Astrocyte (in vitro differentiated cells and primary cell): ENCODE results near the gene CREB3L1. TPM values are rescaled to one million over a fixed set of nuclear protein-coding genes. Genes with fewer than 3 reads are reported as not detected.
A peak's percentile ranks its signal among the peaks of the same experiment; 100 is the strongest.

Source experiments
- DNase-seq: peaks from one replicate; pipeline ENCODE4 v3.0.0-alpha.2; 2010; ENCODE audit warnings: low read depth
- FAIRE-seq: peaks from 2 replicates; lab custom pipeline; 2011; peaks lifted over from hg19 to GRCh38; lab: Jason Lieb, UNC
- H2AFZ ChIP-seq: 2 replicates; pipeline ENCODE4 v1.6.0; 2012; ENCODE audit warnings: low read depth, low read length, inconsistent platforms
- H3K27ac ChIP-seq: 2 replicates; pipeline ENCODE4 v1.5.1; 2011; ENCODE audit warnings: low read depth, low read length, inconsistent platforms
- H3K27me3 ChIP-seq: 2 replicates; pipeline ENCODE4 v1.6.0; 2011; ENCODE audit warnings: low read length, inconsistent platforms; ENCODE audit not compliant: insufficient read depth
- H3K36me3 ChIP-seq: 2 replicates; pipeline ENCODE4 v1.5.1; 2011; ENCODE audit warnings: low read length, inconsistent platforms; ENCODE audit not compliant: insufficient read depth
- H3K4me1 ChIP-seq: 2 replicates; pipeline ENCODE4 v1.5.1; 2011; ENCODE audit warnings: low read length, inconsistent platforms; ENCODE audit not compliant: insufficient read depth
- H3K4me2 ChIP-seq: 2 replicates; pipeline ENCODE4 v1.6.0; 2012; ENCODE audit warnings: low read length, inconsistent platforms
- H3K4me3 ChIP-seq: 2 replicates; pipeline ENCODE4 v1.5.1; 2011; ENCODE audit warnings: low read depth, mild to moderate bottlenecking, low read length, inconsistent platforms; ENCODE audit not compliant: insufficient read depth
- H3K79me2 ChIP-seq: 2 replicates; pipeline ENCODE4 v1.6.0; 2012; ENCODE audit warnings: mild to moderate bottlenecking, low read length, inconsistent platforms; ENCODE audit not compliant: insufficient read depth
- H3K9ac ChIP-seq: 2 replicates; pipeline ENCODE4 v1.6.0; 2012; ENCODE audit warnings: mild to moderate bottlenecking, low read length, inconsistent platforms
- H3K9me3 ChIP-seq: 2 replicates; pipeline ENCODE4 v1.5.1; 2012; ENCODE audit warnings: low read depth, mild to moderate bottlenecking, low read length, inconsistent platforms; ENCODE audit not compliant: insufficient read depth
- H4K20me1 ChIP-seq: 2 replicates; pipeline ENCODE4 v1.6.0; 2012; ENCODE audit warnings: low read length, inconsistent platforms; ENCODE audit not compliant: insufficient read depth
- H3K27ac Mint-ChIP-seq: one replicate; pipeline ENCODE4 v1.8.0; 2021; ENCODE audit warnings: mild to moderate bottlenecking, mixed read lengths; ENCODE audit not compliant: unreplicated experiment
- H3K27me3 Mint-ChIP-seq: one replicate; pipeline ENCODE4 v1.8.0; 2021; ENCODE audit warnings: low read depth, mixed read lengths; ENCODE audit not compliant: unreplicated experiment
- H3K36me3 Mint-ChIP-seq: one replicate; pipeline ENCODE4 v1.8.0; 2021; ENCODE audit warnings: low read depth, mixed read lengths; ENCODE audit not compliant: unreplicated experiment
- H3K4me1 Mint-ChIP-seq: one replicate; pipeline ENCODE4 v1.8.0; 2021; ENCODE audit warnings: low read depth, mixed read lengths; ENCODE audit not compliant: unreplicated experiment
- H3K4me3 Mint-ChIP-seq: one replicate; pipeline ENCODE4 v1.8.0; 2021; ENCODE audit warnings: mild to moderate bottlenecking, moderate library complexity, mixed read lengths; ENCODE audit not compliant: unreplicated experiment
- H3K9me3 Mint-ChIP-seq: one replicate; pipeline ENCODE4 v1.8.0; 2021; ENCODE audit warnings: mild to moderate bottlenecking, mixed read lengths; ENCODE audit not compliant: unreplicated experiment
- EZH2 ChIP-seq: IDR thresholded peaks from 2 replicates; pipeline ENCODE4 v1.6.1; 2012; ENCODE audit warnings: mild to moderate bottlenecking, low read length, inconsistent platforms; ENCODE audit not compliant: insufficient read depth
- total RNA-seq: library from RNA; stranded (reverse); gene quantifications from 2 replicates; pipeline ENCODE4 v1.2.1, GENCODE V29; 2021
- TF ChIP-seq, protein P1 (sequence below): IDR thresholded peaks from 2 replicates; pipeline ENCODE4 v1.5.1; 2011; ENCODE audit warnings: low read depth, mild to moderate bottlenecking, inconsistent platforms, low read length, moderate library complexity; ENCODE audit not compliant: insufficient read depth

Gene CREB3L1
- total RNA-seq, 1 donor from 2014 or later: 324 TPM

DNA sequence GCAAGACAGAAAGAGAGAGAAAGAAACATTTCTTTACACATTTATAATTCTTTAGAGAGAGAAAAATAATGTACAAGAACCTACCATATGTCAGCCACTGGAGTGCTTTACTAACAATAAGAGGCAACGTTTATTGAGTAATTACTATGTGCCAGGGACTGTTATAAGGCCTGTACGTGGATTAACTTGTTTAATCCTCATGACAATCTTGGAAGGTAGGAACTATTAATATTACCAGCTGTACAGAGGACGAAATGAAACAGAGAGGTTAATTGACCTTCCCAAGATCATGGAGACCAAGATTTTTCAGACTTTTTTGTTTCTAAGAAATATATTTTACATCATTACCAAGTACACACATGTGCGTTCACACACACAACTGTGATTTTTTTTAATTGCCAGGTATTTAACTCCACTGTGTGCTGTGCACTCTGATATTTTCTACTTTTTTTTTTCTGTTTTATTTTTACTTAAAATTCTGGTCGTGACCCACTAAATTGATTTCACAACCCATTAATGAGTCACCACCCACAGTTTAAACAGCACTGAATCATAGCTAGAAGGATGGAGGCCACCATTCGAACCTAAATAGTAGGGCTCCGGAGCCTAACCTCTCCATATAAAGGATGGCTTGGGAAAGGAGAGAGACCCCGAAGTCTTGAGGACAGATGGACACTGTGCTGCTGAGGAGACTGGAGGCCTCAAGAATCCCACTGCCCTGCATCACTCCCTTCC, 21.4 kb downstream of the CREB3L1 start:
- Mint-ChIP-seq H3K36me3 (peaks cover 11% of the 10 kb centered on the region), H3K4me3 (peak overlapping the region; percentile 60), H3K27ac (peak overlapping the region; percentile 91), H3K27me3 (no peaks in the 10 kb centered on the region), H3K4me1 (peaks cover 47% of the 10 kb centered on the region), H3K9me3 (no peaks in the 10 kb centered on the region)
- Histone ChIP-seq H3K9me3 (no peaks in the 10 kb centered on the region), H3K36me3 (peaks cover 4% of the 10 kb centered on the region), H3K9ac (peak overlapping the region; percentile 57), H3K4me2 (peak overlapping the region; percentile 71), H4K20me1 (peaks cover 20% of the 10 kb centered on the region), H3K4me3 (peak overlapping the region; percentile 30), H3K27ac (peak overlapping the region; percentile 100), H3K27me3 (no peaks in the 10 kb centered on the region), H3K79me2 (peaks cover 59% of the 10 kb centered on the region), H2AFZ (no peak overlapping the region), H3K4me1 (peaks cover 60% of the 10 kb centered on the region)
- DNase-seq (peak; percentile 80), FAIRE-seq (no peak)
- TF ChIP-seq, protein P1, sequence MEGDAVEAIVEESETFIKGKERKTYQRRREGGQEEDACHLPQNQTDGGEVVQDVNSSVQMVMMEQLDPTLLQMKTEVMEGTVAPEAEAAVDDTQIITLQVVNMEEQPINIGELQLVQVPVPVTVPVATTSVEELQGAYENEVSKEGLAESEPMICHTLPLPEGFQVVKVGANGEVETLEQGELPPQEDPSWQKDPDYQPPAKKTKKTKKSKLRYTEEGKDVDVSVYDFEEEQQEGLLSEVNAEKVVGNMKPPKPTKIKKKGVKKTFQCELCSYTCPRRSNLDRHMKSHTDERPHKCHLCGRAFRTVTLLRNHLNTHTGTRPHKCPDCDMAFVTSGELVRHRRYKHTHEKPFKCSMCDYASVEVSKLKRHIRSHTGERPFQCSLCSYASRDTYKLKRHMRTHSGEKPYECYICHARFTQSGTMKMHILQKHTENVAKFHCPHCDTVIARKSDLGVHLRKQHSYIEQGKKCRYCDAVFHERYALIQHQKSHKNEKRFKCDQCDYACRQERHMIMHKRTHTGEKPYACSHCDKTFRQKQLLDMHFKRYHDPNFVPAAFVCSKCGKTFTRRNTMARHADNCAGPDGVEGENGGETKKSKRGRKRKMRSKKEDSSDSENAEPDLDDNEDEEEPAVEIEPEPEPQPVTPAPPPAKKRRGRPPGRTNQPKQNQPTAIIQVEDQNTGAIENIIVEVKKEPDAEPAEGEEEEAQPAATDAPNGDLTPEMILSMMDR: no peak
- no peak for TF ChIP-seq EZH2

DNA sequence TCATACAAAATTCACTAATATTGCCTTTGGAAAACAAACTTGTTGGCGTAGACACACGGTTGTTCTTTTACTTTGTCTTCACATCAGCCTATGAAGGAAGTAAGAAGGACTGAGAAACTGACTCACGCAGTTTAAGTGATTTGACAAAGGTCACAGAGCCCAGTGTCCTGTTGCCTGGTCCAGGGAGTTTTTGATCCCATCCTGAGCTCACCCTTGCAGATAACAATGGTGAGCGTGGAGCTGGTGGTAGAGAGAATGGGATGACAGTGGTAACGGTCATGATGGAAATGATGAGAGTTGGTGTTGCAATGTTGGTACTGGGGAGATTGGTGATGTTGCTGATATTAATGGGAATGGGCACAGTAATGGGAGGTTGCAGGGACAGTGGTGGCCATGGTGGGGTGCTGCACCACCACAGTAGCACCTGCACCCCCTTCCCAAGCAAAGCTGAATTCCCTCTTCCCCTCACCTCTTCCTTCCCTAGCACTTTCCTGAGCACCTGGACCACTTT, 22.0 kb downstream of the CREB3L1 start:
- Histone ChIP-seq H3K27me3 (no peaks in the 10 kb centered on the region), H3K79me2 (peaks cover 62% of the 10 kb centered on the region), H3K36me3 (peaks cover 4% of the 10 kb centered on the region), H4K20me1 (peaks cover 20% of the 10 kb centered on the region), H3K4me2 (peak overlapping the region; percentile 71), H3K9me3 (no peaks in the 10 kb centered on the region), H2AFZ (no peak overlapping the region), H3K4me3 (peak overlapping the region; percentile 30), H3K4me1 (peaks cover 54% of the 10 kb centered on the region), H3K9ac (peak overlapping the region; percentile 44), H3K27ac (peak overlapping the region; percentile 100)
- H3K4me1 Mint-ChIP-seq: peaks cover 40% of the 10 kb centered on the region
- FAIRE-seq (no peak), DNase-seq (no peak)
- H3K4me3 Mint-ChIP-seq: peak overlapping the region; percentile 14
- no peaks in the 10 kb centered on the region for H3K27me3 Mint-ChIP-seq
- TF ChIP-seq EZH2: no peak
- TF ChIP-seq, protein P1: no peak
- no peaks in the 10 kb centered on the region for H3K9me3 Mint-ChIP-seq
- peak overlapping the region; percentile 56 for H3K27ac Mint-ChIP-seq
- H3K36me3 Mint-ChIP-seq: peaks cover 14% of the 10 kb centered on the region

DNA sequence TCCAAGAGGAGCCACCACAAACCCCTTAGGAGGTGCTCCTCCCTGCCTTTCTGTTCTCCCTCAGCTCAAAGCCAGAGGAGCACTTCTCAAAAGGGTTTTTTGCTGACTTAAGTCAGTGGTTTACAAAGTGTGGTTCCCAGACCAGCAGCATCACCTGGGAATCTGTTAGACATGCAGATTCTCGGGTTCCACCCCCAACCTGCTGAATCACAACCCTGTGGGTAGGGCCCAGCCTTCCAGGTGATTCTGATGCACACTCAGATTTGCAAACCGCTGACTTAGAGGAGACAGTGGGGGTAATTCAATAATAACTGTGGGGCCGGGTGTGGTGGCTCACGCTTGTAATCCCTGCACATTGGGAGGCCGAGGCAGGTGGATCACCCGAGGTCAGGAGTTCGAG, 22.8 kb downstream of the CREB3L1 start:
- Mint-ChIP-seq H3K9me3 (no peaks in the 10 kb centered on the region), H3K27ac (no peak overlapping the region), H3K4me1 (peaks cover 39% of the 10 kb centered on the region), H3K36me3 (peaks cover 14% of the 10 kb centered on the region), H3K27me3 (no peaks in the 10 kb centered on the region), H3K4me3 (no peak overlapping the region)
- Histone ChIP-seq H3K4me1 (peaks cover 46% of the 10 kb centered on the region), H3K9ac (no peak overlapping the region), H3K27ac (peak overlapping the region; percentile 100), H3K4me3 (no peak overlapping the region), H3K36me3 (peaks cover 4% of the 10 kb centered on the region), H3K9me3 (no peaks in the 10 kb centered on the region), H3K4me2 (no peak overlapping the region), H4K20me1 (peaks cover 25% of the 10 kb centered on the region), H2AFZ (no peak overlapping the region), H3K79me2 (peaks cover 68% of the 10 kb centered on the region), H3K27me3 (no peaks in the 10 kb centered on the region)
- DNase-seq (no peak), FAIRE-seq (no peak)
- TF ChIP-seq, protein P1: no peak
- TF ChIP-seq EZH2: no peak
